Stimulated activated CD4-positive, alpha-beta T cell treated with anti-CD3 and anti-CD28 coated beads, Interleukin-15, amount 100 ng/mL, for 24 hours (primary cell): ENCODE results near the gene TRIM65.
"Not testable (repeated sequence)": the region's sequence is repeated elsewhere in the genome, so short reads cannot be mapped to it uniquely, and the experiment has no call there.

Experiments used
- DNase-seq: peaks from one replicate; pipeline ENCODE4 v3.0.0-alpha.2; 2020

Gene TRIM65

DNA sequence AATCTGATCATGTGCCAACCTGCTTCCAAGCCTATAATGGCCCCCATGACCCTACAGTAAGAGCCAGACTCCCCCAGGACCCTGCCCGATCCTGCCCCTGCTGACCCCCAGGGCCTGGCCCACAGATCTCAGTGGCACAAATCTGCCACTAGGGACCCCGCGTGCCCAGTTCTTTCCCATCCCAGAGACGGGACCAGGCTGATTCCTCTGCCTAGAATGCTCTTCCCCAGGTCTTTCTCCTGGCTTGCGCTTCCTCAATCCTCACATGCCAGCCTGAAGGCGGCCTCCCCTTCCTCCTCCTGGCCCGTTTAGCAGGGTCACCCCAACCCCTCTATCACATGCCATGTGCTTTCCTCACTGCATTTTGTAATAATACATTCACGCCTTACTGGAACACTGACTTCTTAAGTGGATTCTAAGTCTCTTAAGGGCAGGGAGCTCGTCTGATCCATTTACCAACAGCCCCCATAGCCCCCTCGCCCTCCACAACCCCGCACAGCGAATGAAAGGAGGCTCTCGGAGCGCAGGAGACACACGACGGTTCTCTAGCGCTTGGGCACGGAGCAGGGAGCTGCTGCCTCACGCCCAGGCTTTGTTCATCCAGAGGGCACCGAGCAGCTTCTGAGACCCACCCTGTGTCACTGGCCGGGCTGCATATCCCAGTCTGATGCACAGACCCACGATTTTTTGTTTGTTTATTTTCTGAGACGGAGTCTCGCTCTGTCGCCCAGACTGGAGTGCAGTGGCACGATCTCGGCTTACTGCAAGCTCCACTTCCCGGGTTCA, 1.2 kb downstream of the TRIM65 start:
- peak; percentile 38 for DNase-seq

DNA sequence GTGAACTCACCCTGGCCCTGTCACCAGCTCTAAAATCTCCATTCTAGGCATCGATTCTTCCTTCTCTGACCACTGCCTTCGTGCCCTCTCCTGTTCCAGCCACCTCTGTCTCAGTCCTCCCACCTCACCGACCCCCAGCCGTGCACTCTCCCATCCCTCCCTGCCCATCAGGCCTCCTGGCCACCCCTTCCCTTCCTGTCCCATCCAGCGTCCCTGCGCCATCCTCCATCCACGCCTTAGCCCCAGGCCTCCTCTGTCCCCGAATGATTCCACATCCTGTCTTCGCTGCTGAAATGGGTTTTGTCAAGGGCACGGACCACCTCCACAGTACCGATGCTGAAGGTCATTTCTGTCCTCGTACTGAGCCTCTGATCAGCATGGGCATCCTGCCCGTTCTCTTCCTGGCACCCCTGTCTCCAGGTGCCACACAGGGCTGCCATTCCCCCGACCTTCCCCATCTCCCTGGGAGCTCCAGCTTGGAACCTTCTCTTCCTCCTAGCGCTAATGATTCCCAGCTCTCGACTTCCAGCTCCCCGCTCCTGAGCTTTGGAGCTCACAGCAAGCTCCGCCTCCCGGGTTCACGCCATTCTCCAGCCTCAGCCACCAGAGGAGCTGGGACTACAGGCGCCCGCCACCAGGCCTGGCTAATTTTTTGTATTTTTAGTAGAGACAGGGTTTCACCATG, 2.6 kb downstream of the TRIM65 start:
- DNase-seq: no peak

- no peak for DNase-seq
Observed at GRCh38 chr17:75893305-75894048, 3.3 kb downstream of the TRIM65 start.

DNA sequence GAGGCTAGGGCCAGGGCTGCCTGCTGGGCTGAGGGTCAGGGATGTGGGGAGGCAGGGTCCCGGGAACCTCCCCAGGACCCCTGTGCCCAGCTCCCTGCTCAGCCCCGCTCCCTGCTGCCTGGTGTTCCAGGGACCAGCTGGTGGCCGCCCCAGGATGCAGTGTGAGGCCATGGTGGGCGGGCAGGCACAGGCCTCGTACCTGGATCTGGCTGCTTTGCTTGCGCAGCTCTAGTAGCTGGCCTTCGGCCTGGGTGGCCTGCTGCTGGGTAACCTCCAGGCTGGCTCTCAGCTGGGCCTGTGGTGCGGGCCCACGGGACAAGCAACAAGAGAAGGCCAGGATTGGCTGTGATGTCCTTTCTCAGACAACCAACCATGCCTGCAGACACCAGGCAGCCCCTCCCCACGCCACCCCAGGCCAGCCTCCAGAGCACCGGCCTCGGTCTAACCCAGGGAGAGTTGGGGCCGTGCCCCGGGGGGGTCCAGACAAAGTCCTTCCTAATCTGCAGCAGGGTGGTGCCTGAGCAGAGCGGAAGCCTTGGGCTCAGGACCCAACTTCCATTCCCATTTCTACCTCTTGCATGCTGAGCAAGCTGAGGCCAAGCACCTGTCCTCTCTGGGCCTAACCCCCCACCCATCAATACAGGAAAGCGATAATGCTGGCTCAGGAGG, 4.1 kb downstream of the TRIM65 start:
- no peak for DNase-seq

- DNase-seq: no peak
Observed at GRCh38 chr17:75891605-75892555, 4.9 kb downstream of the TRIM65 start.

DNA sequence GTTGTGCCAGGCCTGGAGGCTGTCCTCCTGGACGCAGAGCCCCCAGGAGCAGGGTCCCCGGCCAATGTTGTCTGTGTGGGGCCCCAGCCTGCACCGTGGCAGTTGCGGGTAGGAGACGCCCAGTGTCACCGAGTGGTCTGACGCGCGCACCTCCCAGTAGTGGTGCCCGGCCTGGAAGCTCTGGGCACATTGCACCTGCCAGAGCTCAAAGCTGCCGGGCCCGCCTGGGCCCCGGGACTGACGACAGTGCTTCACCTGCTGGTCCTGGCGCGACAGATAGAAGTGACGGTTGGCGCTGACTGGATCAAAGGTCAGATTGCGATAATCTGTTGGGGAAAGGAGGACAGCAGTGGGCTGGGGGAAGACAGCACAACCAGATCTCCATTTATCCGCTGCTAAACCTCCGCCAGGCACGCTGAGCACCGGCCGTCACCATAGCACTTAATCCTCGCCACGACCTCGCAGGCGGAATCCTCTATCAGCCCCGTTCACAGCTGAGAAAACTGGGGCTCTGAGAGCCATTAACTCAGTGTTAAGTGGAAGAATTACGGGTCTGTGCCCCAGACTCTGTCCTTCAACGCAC, 5.6 kb downstream of the TRIM65 start:
- DNase-seq: no peak

GRCh38 chr17:75889454-75889853, 7.3 kb downstream of the TRIM65 start:
- DNase-seq: no peak

DNA sequence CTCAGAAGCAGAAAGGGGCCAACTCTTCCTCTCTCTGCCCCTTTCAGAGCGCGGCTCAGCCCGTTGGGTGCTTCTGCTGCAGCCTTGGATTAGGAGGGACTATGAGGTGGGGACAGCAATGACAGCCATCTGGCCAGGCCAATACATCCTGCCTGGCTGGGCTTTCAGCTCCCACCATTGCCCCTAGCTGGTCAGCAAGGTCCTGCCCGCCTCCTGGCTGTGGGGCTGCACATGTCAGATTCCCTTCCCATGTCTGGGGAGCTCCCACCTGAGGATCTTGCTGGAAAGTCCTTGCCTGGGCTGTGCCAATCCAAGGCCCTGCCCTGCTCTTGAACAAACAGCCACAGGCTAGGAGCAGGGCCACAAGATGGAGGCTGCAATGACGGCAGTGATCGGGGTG, 8.3 kb downstream of the TRIM65 start:
- DNase-seq: no peak

GRCh38 chr17:75885860-75886259, 10.9 kb downstream of the TRIM65 start:
- DNase-seq: not testable (repeated sequence)

GRCh38 chr17:75885431-75885830, 11.3 kb downstream of the TRIM65 start:
- no peak for DNase-seq

DNA sequence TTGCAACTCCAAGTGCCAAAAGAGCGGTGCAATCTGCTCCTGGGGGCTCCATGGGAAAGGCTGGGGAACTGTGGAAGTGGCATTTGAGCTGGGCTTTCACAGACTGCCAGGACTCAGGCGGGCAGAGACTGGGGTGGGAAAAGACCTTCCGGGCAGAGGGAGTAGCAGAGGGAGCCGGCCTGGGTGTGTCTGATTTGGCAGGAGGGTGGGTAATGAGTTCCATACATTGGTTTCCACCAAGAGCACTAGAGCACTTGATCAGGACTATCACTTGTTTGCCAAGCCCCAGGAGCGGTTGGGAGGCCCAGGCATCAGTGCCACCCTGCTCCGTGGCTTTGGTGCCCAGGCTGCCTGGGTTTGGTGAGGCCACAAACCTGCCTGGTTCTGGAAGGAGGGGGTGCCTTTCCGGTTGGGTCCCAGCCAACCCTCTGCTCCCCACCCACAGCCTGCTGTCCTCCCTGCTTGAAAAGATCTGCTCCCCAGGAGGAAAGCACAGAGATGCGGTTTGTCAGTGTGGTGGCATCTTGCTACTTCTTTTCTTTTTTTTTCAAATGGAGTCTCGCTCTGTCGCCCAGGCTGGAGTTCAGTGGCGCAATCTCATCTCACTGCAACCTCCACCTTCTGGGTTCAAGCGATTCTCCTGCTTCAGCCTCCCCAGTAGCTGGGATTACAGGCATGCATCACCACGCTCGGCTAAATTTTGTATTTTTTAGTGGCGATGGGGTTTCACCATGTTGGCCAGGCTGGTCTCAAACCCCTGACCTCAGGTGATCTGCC, 14.9 kb downstream of the TRIM65 start:
- DNase-seq: no peak

GRCh38 chr17:75880266-75880665, 16.5 kb downstream of the TRIM65 start:
- no peak for DNase-seq

GRCh38 chr17:75878174-75878998, 18.4 kb downstream of the TRIM65 start, which contains the start of gene TRIM47:
TSS of gene TRIM47 (minus strand) at chr17:75878581. CDS start at chr17:75878548, 33 bp downstream.
- DNase-seq: peak; percentile 39

GRCh38 chr17:75877752-75878173, 19.0 kb downstream of the TRIM65 start:
- DNase-seq: peak; percentile 77

GRCh38 chr17:75876938-75877751, 19.6 kb downstream of the TRIM65 start:
- DNase-seq: peak; percentile 71

GRCh38 chr17:75876190-75876937, 20.4 kb downstream of the TRIM65 start:
- peak; percentile 82 for DNase-seq

DNA sequence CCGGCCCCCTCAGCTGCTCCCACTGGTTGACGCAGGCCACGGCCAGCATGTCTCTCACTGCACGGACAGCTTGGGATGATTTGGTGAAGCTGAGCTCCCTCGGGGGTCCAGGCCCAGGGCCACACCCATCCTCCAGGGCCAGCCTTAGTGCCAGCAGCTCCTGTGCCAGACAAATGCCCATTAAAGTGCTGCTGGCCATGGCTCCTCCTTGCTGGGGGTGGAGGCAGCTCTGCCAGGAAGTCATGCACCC, 20.9 kb downstream of the TRIM65 start:
- no peak for DNase-seq
